NB4 (cell line): ENCODE measurements around the gene FKBP2.

ENCODE experiments used
- DNase-seq: peaks from one replicate; pipeline ENCODE4 v3.0.0; 2010; ENCODE audit warnings: low read depth
- H3K4me3 ChIP-seq: one replicate; pipeline ENCODE4 v1.5.1; 2011; ENCODE audit warnings: mild to moderate bottlenecking, low read depth, low read length, moderate library complexity
- MAX ChIP-seq: IDR thresholded peaks from 2 replicates; pipeline ENCODE4 v1.6.1; 2011; ENCODE audit warnings: low read depth, low read length
- MYC ChIP-seq: IDR thresholded peaks from 2 replicates; pipeline ENCODE4 v1.6.1; 2011; ENCODE audit warnings: low read depth, low read length
- POLR2A ChIP-seq: IDR thresholded peaks from 2 replicates; pipeline ENCODE4 v1.6.1; 2011; ENCODE audit warnings: mild to moderate bottlenecking; ENCODE audit not compliant: insufficient read length; ENCODE audit errors: extremely low read depth
- TF ChIP-seq, protein P1 (sequence below): IDR thresholded peaks from one replicate; pipeline ENCODE4 v1.5.1; 2012; ENCODE audit warnings: low read depth, low read length

Gene FKBP2

GRCh38 chr11:64260147-64260708 lies 19.3 kb downstream of the FKBP2 start:
- no peak overlapping the region for H3K4me3 ChIP-seq
- no peak for DNase-seq
- TF ChIP-seq MYC (no peak), MAX (no peak)

DNA sequence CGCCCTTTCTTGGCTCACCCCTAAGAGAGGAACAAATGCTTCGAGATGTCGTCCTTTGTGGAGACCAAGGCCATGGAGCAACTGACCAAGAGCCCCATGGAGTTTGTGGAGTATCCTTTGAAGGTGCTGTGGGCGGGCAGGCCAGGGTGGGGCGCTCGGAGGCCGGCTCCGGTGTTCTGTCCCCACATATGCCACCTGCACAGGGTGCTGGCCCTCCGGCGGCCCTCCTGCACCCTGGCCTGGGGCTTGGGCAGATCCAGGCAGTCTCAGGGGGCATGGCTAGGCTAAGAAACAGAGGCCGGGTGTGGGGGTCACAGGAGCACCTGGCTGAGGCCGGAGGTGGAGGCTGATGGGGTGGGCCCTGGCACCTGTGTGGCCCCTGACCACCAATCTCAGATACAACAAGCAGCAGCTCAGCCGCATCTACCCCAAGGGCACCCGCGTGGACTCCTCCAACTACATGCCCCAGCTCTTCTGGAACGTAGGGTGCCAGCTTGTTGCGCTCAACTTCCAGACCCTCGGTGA lies 20.7 kb downstream of the FKBP2 start:
- TF ChIP-seq, protein P1, sequence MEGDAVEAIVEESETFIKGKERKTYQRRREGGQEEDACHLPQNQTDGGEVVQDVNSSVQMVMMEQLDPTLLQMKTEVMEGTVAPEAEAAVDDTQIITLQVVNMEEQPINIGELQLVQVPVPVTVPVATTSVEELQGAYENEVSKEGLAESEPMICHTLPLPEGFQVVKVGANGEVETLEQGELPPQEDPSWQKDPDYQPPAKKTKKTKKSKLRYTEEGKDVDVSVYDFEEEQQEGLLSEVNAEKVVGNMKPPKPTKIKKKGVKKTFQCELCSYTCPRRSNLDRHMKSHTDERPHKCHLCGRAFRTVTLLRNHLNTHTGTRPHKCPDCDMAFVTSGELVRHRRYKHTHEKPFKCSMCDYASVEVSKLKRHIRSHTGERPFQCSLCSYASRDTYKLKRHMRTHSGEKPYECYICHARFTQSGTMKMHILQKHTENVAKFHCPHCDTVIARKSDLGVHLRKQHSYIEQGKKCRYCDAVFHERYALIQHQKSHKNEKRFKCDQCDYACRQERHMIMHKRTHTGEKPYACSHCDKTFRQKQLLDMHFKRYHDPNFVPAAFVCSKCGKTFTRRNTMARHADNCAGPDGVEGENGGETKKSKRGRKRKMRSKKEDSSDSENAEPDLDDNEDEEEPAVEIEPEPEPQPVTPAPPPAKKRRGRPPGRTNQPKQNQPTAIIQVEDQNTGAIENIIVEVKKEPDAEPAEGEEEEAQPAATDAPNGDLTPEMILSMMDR, result no peak
- TF ChIP-seq MAX (no peak), MYC (no peak), POLR2A (no peak)
- DNase-seq, result no peak
- H3K4me3 ChIP-seq, result no peak overlapping the region

DNA sequence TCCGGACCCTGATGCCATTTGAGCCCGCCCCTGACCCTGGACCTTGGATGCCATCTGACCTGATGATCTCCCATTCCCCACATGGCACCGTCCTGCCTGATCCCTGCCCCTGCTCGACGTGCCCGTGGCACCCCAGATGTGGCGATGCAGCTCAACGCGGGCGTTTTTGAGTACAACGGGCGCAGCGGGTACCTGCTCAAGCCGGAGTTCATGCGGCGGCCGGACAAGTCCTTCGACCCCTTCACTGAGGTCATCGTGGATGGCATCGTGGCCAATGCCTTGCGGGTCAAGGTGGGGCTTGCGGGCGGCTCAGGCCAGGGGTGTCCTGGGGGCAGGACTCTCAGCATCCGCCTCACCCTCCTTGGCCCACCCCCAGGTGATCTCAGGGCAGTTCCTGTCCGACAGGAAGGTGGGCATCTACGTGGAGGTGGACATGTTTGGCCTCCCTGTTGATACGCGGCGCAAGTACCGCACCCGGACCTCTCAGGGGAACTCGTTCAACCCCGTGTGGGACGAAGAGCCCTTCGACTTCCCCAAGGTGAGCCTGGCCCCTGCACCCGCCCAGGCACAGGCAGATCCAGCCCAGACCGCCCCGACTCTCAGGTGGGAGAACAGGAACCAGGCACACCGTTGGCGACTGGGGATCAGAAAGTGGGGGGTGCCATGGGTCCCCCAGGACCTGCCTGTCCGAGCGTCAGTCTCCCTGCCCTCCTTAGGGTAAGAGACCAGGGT lies 21.5 kb downstream of the FKBP2 start:
- H3K4me3 ChIP-seq, result no peak overlapping the region
- TF ChIP-seq MAX (no peak), MYC (no peak), POLR2A (no peak)
- TF ChIP-seq, protein P1, result no peak
- no peak for DNase-seq

GRCh38 chr11:64263021-64263946 lies 22.4 kb downstream of the FKBP2 start:
- TF ChIP-seq, protein P1, result no peak
- TF ChIP-seq MAX (no peak), POLR2A (no peak), MYC (no peak)
- no peak overlapping the region for H3K4me3 ChIP-seq
- no peak for DNase-seq

DNA sequence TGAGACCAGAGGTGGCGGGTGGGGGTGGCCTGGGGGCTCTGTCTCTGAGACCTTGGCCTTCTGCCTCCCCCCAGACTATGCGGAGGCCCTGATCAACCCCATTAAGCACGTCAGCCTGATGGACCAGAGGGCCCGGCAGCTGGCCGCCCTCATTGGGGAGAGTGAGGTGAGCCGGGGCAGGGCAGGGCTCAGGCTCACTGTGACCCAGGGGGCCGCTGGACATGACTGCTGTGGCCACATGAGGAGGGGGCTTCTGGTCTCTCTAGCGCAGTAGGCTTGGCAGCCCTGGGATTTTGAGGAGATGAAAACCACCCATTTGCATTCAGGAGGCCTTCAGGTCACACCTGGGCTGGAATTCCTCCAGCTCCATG lies 23.0 kb downstream of the FKBP2 start:
- no peak for DNase-seq
- H3K4me3 ChIP-seq, result no peak overlapping the region
- no peak for TF ChIP-seq MAX
- TF ChIP-seq POLR2A, result no peak
- TF ChIP-seq MYC, result no peak
- TF ChIP-seq, protein P1, result no peak

DNA sequence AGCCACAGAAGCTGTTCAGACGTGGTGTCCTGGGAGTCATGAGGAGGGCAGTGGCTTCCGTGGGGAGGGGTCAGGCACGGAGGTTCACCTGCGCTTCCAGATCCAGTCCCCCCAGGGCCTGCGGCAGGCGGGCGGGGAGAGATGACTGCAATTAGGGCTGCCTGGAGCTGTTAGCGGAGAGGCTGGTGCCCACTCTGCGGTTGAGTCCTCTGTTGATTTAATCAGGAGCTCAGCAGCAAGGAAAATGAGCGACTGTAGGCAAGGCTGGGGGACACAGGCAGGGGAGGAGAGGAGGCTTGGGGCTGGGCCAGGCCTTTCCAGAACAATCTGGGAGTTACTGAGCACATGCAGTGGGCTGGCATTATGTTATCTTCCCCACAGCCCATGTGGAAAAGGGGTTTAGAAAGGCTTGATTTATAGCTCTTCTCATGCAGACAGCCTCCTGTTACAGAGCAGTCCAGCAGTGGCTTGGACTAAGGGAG lies 23.5 kb downstream of the FKBP2 start:
- no peak overlapping the region for H3K4me3 ChIP-seq
- DNase-seq, result no peak
- TF ChIP-seq POLR2A (no peak), MAX (no peak), MYC (no peak)
- TF ChIP-seq, protein P1, result no peak
